ENCODE measurements around the gene IGLL5.

Gene IGLL5

DNA sequence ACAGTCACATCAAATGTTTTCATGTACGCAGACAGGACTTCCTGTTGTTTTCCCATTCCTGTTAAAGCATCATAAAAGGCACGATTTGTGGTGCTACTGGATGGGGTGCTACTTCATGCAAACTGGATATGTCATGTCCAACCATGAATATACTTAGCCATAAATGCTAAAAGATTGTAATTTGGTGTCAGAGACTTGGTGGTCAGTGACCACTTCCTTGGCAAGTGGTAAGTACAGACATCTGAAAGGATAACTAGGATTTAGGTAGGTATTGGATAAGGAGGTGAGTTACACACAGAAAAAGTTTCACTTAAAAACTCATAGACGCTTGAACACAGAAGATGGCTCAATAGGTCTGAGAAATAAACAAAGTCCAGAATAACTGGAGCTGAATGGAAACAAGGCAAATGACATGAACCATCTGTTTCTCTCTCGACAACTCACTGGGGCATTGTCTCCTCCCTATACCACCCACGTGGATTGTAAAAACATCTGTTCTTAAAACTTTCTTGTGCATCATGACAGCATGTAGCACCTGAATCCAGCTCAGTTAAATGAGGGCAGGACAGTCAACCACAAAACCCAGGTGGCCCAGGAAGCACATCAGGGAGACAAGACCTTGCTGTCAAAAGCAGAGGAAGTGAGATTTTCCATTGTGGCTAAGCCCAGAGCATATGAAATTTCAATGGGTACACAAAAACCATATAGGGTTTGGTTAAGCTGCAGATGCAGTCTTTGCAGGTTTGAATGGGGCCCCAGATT lies 22.1 kb upstream of the IGLL5 start:
- no peak for FAIRE-seq

DNA sequence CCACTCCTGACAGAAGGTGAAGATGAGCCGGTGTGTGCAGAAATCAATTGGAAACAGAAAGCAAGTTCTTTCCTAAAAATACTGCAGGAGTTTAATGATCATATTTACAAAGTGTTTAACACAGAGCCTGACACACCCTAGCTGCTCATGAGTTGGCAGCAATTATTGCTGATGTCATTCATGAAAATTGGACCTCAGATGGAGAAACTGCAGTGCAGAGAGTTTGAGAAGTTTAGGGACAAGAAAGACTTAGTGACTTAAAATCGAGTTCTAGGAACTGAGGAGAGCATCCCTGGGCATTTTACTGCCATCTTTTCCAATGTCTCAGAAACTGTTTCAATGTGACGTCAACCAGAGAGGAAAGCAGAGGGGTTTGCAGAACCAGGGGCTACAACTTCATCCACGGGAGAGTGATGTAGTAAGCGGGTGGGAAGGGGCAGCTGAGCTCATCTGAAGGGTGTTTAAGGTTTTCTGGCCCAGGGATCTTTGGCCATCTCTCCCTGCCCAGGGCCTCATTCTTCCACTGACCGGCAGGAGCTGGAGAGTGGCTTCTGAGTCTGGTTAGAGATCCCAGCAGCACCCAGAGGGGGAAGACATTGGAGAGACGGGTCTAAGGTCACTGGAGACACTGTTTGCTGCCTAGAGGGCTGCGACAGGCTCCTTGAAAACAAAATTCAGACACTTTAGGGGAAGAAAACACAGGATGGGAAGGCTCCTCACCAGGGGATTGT lies 21.1 kb upstream of the IGLL5 start:
- FAIRE-seq, result no peak

DNA sequence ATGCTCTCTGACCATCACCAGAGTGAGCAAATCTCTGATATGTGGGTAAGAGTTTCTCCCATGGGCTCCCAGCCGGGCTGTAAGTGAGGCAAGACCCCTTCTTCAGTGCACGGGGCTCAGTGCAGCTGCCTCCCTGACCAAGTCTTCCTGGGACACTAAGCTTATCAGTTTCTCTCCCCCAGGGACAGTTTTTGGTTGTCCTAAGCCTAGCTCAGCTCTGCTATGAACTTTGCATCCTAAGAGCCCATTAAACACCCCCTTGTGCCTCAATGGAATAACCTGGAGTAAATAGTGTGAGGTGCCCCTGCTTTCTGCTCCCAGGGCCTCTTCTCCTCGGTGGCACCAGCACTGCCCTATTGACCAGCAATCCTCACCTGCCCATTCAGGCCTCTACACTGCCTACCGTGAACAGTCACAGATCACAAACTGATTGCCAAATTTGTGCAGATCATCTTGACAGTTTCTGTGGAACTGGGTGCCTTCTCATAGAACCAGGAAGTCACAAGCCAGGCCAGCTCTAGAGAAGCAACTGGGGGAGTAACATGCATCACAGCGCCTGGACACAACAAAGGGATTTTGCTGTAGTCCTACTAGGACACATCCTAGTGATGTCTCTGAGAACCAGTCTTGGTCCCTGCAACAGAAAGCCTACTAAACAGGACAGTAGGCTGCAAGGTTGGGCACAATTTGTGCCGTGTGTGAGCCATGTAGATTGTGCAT lies 19.5 kb upstream of the IGLL5 start:
- no peak for FAIRE-seq

DNA sequence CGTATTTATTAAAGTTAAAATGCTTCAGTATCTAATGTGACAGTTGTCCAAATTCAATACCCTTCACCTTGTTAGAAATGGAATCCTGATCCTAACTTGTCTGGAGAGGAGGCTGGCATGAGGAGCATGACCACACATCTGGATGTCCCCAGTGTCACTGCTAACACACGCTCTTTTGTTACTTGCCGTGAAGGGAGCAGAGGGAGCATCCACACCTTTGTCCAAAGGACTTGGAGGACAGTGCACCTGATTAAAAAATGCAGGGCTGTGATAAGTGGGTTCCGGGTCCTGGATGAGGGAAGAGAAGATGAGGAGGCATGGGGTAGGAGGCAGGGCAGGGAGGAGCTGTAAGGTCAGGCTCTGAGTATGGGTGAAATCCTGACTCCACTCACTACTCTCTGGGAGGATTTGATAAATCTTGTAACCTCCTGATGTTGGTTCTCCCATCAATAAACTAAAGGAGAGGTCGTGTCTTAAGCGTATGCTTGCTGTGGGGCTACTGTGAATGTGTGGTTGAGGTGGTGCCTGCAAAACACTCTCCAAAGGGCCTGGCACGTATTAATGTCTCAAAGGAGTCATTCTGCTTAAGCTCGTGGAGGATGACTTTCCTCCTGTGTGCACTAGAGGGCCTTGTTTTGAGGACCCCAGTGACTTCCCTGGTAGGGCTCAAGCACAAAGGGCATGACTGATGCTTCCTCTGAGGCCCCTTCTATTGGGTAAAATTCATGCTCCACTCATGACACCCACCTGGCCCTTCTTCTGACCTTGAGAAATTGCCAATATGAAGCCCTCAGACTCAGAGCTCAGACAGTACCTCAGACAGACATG lies 16.8 kb upstream of the IGLL5 start:
- no peak for FAIRE-seq

DNA sequence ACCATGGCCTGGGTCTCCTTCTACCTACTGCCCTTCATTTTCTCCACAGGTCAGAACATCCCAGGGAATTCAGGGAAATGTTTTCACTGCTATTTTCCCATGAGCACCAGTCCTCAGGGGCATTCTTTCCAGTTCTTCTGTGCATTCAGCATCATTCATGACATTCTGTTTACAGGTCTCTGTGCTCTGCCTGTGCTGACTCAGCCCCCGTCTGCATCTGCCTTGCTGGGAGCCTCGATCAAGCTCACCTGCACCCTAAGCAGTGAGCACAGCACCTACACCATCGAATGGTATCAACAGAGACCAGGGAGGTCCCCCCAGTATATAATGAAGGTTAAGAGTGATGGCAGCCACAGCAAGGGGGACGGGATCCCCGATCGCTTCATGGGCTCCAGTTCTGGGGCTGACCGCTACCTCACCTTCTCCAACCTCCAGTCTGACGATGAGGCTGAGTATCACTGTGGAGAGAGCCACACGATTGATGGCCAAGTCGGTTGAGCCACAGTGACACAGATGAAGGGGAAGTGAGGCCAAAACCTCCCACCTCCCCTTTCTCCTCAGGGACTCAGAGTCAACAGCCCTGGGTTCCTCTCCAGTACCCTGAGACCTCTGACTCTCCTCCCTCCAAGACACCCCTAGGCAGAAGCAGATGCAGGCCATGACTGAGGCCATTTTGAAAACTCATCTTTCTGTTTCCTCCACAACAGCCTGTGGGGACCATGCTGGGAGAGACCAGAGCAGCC lies 15.9 kb upstream of the IGLL5 start:
- no peak for FAIRE-seq

DNA sequence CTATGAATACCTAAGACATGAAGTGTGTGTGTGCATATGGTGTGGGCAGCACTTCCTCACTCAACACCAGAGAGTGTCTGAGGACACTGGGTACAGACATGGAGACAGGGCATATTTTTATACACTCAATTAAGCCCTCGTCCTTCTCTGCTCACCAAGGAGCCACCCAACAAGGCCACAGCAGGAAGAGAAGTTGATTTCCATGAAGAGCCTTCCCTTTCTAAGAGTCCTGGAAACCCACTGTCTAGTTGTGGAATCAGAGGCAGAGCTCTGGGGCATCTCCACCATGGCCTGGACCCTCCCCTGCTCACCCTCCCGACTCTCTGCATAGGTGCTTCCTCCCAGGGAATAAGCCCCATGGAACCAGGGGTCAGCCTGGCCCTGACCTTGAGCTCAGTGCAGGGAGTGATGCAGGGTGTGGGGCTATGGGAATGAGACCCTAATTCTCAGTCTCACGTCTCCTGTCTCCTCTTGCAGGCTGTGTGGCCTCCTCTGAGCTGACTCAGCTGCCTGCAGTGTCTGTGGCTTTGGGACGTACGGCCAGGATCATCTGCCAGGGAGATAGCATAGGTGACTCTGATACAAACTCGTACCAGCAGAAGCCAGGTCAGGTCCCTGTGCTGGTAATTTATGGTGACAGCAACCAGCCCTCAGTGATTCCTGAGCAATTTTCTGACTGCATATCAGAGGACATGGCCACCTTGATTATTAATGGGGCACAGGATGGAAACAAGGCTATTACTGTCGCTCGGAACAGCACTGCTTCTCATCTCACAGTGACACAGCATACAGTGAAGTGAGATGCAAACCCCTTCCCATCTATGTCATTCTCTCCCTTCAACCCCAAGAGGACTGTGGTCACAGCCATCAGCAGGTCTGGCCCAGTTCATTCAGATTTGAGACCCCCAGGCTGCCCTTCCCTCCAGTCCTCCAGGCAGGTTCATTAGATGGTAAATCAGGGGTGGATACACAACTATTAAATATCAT lies 14.6 kb upstream of the IGLL5 start:
- FAIRE-seq, result no peak

DNA sequence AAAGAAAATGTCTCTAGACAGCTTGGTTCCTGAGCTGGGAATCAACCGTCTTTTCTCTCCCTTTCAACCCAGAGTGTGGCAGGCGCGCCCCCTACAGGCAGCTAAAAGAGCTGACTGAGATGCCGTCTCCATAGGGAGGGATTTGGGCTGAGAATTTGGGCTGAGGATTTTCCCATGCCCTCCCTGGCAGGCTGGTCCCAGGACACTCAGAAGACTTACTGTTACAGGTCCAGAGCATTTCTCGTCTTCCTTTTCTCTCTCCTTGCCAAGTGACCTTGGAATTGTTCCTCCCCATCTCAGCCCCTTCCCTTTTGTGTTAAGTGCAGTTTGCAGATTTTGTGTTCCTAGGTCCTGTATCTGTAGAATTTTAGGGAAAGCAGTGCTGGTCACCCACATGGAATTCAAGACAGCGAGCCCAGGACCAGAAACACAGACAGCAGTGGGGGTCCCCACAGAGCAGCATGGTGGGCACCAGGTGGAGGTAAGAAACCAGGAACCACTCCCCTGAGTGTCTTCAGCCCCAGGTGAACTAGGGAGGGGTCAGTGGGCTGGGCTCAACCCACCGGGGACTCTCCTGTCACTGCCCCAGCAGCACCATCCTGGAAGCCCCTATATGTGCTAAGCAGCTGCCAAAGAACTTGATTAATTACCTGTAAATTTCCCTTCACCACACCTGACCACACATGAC lies 9.9 kb upstream of the IGLL5 start:
- no peak for FAIRE-seq

DNA sequence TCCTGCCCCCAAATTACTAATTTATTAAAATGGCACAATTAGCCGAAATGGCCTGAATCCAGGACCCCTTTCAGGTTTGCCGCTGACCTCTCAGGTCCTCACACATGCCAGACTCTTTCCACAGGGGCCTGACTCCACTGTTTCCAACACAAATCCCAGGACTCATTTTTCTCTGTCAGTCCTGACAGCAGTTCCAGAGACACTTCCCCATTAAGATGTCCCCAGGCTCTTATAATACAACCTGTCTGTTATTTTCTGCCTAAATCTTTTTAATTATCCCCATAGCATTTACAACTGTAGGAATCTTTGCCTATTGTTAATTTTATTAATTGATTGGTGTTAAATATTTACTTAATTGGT lies 9.4 kb upstream of the IGLL5 start:
- FAIRE-seq, result no peak

DNA sequence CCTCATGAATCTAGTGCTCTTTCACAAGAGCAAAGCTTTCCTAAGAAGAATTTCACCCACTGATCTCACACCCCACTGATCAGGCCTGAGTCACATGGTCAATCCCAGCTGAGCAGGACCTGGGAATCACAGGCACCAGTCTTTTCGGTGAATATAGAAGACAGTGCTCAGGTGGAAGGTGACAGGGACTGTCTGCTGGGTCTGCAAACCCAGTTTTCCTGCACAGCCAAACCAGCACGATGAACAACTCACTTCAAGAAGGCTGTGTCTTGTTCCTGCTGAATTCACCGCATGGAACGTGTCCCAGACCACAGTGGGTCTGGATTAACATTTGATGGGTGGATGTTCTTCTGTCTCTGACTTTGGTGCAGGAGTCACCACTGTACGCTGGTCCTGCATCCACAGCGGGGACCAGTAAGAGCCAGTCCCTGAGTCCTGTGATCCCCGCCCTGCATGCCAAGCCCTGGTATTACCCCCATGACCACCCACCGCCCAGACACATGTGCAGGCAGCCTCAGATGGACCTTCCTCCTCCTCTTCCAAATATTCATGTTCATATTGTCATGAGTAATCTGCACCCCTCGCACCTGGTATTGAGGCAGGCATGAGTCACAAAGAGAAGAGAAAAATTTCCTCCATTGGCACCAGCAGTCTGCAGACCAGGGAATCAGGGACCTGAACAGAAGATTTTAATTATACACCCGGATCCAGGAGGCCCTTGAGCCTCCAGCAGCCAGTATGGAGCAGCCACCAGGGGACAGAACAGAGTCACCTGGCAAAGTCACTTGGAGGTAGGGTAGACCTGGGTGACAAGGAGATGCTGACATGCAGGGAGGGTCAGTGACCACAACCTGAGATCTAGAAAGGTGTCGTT lies 8.6 kb upstream of the IGLL5 start:
- FAIRE-seq, result no peak

DNA sequence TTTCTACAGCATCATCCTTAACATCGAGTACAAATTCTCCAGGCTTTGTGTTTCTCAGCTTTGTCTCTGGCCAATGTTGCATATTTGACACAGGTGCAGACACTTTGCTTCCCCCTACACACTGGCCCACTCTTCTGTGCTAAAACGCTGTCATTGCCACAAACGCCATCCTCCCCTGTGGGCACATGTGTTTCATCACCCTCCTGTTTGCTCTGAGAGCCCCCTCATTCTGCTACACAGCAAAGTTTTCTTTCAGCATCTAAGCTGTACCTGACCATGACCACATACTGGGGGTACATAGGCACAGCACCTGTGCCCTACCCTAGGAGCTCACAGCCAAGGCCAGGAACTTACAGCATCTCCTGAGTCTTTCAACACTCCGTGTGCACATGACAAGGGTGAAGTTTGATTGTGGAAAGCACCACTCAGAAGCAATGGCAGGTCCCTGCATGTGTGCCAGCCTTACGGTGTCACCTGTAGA lies 7.9 kb upstream of the IGLL5 start:
- FAIRE-seq, result no peak

DNA sequence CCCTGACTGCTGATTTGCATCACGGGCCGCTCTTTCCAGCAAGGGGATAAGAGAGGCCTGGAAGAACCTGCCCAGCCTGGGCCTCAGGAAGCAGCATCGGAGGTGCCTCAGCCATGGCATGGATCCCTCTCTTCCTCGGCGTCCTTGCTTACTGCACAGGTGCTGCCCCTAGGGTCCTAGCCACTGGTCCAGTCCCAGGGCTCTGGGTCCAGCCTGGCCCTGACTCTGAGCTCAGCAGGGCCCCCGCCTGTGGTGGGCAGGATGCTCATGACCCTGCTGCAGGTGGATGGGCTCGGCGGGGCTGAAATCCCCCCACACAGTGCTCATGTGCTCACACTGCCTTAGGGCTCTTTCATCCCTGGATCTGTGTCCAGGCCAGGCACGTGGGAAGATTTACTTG lies 7.0 kb upstream of the IGLL5 start:
- FAIRE-seq, result no peak

DNA sequence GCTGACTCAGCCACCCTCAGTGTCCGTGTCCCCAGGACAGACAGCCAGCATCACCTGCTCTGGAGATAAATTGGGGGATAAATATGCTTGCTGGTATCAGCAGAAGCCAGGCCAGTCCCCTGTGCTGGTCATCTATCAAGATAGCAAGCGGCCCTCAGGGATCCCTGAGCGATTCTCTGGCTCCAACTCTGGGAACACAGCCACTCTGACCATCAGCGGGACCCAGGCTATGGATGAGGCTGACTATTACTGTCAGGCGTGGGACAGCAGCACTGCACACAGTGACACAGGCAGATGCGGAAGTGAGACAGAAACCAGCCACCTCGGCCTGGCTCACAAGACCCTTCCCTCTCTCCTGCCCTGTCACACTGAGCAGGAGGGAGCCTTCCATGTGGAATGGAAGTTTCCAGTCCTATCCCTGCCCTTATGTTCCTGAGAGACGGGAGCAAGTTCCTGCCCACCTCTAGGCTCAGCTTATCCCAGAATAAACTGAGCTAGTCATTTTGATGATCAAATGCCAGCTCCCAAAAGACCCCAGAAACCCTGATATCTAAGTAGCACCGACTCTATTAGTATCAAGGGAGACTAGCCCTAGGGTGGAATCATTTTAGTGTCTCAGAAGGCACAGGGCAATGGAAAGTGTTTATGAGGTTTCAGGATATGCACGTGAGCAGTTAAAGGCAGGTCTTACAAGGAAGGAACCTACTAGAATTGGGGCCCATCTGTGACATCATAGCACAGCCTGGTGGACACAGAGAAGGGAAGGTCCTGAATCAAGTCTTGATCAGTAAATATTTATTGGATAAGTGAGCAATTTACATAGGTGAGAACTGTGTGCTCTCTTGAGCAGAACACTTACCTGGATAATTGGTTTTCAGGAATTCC lies 6.3 kb upstream of the IGLL5 start:
- FAIRE-seq, result no peak

DNA sequence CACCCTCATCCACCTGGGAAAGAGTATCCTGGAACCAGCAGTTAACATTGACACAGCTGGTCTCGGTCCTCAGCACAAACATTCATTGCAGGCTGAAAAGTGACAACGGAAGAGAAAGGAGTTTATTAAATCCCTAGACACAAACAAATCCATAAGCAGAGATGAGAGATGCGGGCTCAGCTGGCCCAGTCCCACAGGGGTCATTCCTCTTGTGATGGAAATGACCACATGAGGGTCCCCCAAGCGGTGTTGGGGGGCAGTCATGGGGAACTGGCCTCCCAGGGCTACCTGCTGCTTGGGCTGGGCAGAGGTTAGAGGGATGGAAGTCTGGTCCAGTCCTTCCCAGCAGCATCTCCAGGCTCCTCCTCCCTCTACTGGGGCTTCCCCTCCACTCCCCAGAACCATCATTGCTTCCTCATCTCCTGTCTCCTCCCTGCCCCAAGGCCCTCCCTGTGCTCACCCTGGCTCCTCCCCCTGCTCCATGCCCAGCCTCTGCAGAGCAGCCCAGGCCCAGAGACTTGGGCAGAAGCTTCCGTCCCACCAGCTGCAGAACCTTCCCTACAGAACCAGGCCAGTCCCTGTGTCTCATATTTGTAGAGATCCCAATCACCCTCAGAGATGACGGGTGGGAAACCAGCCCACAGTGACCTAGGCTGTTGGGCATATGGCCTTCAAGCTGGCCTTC lies 5.4 kb upstream of the IGLL5 start:
- FAIRE-seq, result no peak

DNA sequence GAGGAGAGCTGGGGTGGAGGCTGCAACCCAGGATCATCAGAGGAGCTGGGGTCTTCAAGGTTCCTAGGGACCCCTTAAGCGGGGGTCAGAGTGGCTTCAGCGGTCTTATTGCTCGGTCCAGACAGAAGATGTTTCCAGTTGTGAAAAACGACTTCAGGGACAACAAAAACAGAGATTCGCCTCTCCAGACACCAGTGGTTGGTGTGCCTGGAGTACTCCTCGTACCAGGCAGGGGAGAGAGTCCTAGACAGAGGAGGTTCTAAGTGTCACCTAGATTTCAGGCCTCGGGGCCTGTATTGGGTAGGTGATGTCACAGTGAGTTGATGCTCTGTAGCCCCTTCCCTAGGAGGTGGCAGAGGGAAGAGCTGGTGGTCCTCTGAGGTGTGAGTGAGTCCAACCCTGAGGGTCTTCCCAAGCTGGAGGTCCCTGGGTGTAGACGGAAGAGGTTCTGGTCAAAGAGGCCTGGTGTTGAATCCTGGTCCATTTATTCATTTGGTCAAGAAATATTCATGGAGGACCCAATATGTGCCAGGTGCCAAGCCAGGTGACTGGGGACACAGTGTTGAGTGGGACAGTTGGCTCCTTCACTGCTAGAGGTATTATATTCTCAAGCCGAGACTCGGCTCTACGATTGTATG lies 4.4 kb upstream of the IGLL5 start:
- no peak for FAIRE-seq

DNA sequence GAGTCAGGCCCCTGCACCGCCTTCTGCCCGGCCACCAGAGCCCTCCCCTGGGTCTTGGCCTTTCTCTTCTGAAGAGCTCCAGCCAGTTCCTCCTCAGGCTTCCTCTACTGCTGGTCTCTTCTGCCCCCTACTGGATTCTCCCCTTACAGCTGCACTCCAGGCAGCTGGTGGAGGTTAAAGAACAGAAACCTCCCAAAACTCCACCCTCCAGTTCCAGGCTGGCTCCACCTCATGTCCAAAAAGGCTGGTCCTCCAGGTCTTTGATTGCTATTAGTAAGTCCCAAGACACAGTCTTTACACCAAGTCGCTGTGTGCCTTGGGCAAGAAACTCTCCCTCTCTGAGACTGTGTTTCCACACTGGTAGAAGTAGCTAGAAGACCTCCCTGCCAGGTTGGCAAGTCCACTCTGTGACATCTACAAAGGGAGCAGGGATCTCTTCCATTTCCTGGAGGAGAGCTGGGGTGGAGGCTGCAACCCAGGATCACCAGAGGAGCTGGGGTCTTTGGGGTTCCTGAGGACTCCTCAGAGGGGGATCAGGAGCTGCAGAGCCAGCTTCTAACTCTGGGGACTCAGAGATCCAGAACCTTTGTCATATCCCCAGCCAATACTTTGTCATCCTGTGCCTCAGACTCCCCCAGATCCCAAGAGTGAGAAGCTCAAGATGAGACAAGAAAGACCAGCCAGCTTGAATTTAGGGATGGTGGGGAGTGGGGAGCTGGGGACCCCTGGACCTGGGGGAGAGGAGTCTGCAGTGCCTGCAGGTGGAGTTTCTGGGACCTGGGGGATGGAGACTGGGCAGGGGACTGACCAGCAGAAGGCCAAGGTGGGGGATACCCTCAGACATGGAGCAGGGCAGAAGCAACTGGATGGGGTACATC lies 3.4 kb upstream of the IGLL5 start:
- no peak for FAIRE-seq

Data from islet of Langerhans (tissue), 1 donor.